ENCODE measurements around the gene MRPS18B.

Gene MRPS18B

GRCh38 chr6:30617565-30618269, at the start of gene MRPS18B:
Gene MRPS18B (plus strand): TSS chr6:30617840. CDS start chr6:30617866, 26 bp downstream.
- peak; percentile 98 for DNase-seq

- DNase-seq: peak; percentile 15
Observed at GRCh38 chr6:30568245-30568644, 49.4 kb upstream of the MRPS18B start.

GRCh38 chr6:30570263-30570662, 47.4 kb upstream of the MRPS18B start:
- DNase-seq: no peak

- no peak for DNase-seq
Observed at GRCh38 chr6:30570740-30571074, 46.9 kb upstream of the MRPS18B start.

GRCh38 chr6:30571075-30571761, 46.4 kb upstream of the MRPS18B start, which contains the start of gene ABCF1:
Gene ABCF1 (plus strand): TSS chr6:30571442. CDS start chr6:30571488, 46 bp downstream.
- peak; percentile 100 for DNase-seq

- DNase-seq: no peak
Observed at GRCh38 chr6:30571762-30572082, 45.9 kb upstream of the MRPS18B start.

GRCh38 chr6:30572148-30572547, 45.5 kb upstream of the MRPS18B start:
- DNase-seq: no peak

- no peak for DNase-seq
Observed at GRCh38 chr6:30573113-30573512, 44.5 kb upstream of the MRPS18B start.

GRCh38 chr6:30578051-30578450, 39.6 kb upstream of the MRPS18B start:
- DNase-seq: no peak

GRCh38 chr6:30583921-30584320, 33.7 kb upstream of the MRPS18B start:
- DNase-seq: no peak

GRCh38 chr6:30589754-30590358, 27.8 kb upstream of the MRPS18B start:
- DNase-seq: no peak

GRCh38 chr6:30590509-30590908, 27.1 kb upstream of the MRPS18B start:
- no peak for DNase-seq

- no peak for DNase-seq
Observed at GRCh38 chr6:30591008-30591407, 26.6 kb upstream of the MRPS18B start.

GRCh38 chr6:30592287-30592686, 25.4 kb upstream of the MRPS18B start:
- no peak for DNase-seq

GRCh38 chr6:30597315-30598144, 20.1 kb upstream of the MRPS18B start:
- DNase-seq: peak; percentile 86

GRCh38 chr6:30598912-30599624, 18.6 kb upstream of the MRPS18B start:
- no peak for DNase-seq

GRCh38 chr6:30599625-30600324, 17.9 kb upstream of the MRPS18B start:
- DNase-seq: no peak

GRCh38 chr6:30600451-30600961, 17.1 kb upstream of the MRPS18B start:
- DNase-seq: no peak

- no peak for DNase-seq
Observed at GRCh38 chr6:30601436-30601814, 16.2 kb upstream of the MRPS18B start.

- no peak for DNase-seq
Observed at GRCh38 chr6:30601815-30602641, 15.6 kb upstream of the MRPS18B start.

- DNase-seq: no peak
Observed at GRCh38 chr6:30603961-30604360, 13.7 kb upstream of the MRPS18B start.
